ENCODE results near the gene LRRC73.

LRRC73 gene

DNA sequence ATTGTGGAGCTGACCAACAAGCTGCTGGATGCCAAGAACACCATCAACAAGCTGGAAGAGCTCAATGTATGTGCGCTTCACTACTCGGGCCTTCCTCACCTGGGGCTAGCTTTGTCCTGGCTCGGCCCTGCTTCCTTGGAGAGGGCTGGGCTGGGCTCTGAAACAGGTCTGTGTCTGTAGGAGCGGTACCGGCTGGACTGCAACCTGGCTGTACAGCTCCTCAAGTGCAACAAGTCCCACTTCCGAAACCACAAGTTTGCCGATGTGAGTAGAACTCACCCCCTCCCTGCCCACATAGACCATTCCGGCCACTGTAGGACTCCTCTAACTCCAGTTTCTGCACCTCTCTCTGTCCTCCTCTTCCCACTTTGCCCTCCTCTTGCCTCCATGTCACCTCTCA lies 6.7 kb downstream of the LRRC73 start:
- Histone ChIP-seq H3K4ac (ENCODE audit: low read depth in 1 of 2, low read length in 2 of 2) (no peak overlapping the region), H3K4me3 (ENCODE audit: insufficient read depth in 1 of 2, low read depth in 1 of 2, low read length in 2 of 2) (no peak overlapping the region), H2BK120ac (ENCODE audit: low read depth, low read length) (no peak overlapping the region), H3K14ac (ENCODE audit: low read length in 2 of 2) (no peak overlapping the region), H3K27ac (ENCODE audit: low read length, poor library complexity, severe bottlenecking) (no peak overlapping the region), H3K4me2 (ENCODE audit: low read length, poor library complexity, severe bottlenecking) (no peak overlapping the region), H3K9ac (ENCODE audit: low read length) (no peak overlapping the region), H3K36me3 (ENCODE audit: control insufficient read depth in 1 of 2, insufficient read depth in 2 of 2, low read depth in 1 of 2, low read length in 2 of 2) (peaks cover 70 to 72% of the 10 kb centered on the region in 2 experiments), H4K91ac (ENCODE audit: low read length) (no peak overlapping the region), H2AK5ac (ENCODE audit: low read length, severe bottlenecking) (no peak overlapping the region), H2BK15ac (ENCODE audit: low read depth, poor library complexity, severe bottlenecking) (no peak overlapping the region), H3K4me1 (ENCODE audit: control insufficient read depth, insufficient read depth, low read depth, low read length) (peaks cover 2% of the 10 kb centered on the region), H3K23ac (ENCODE audit: low read length in 2 of 2) (no peak overlapping the region), H3K18ac (ENCODE audit: low read depth in 1 of 2, low read length in 2 of 2) (no peak overlapping the region), H3K9me3 (ENCODE audit: control insufficient read depth, low read length) (no peaks in the 10 kb centered on the region), H4K8ac (ENCODE audit: low read length) (no peak overlapping the region), H2BK12ac (ENCODE audit: low read length in 2 of 2) (no peak overlapping the region), H2BK5ac (ENCODE audit: low read depth, low read length, poor library complexity, severe bottlenecking) (no peak overlapping the region), H2AFZ (ENCODE audit: low read depth, low read length) (no peak overlapping the region), H3K79me1 (replicated peaks; ENCODE audit: low read length, poor library complexity, severe bottlenecking) (peaks cover 9% of the 10 kb centered on the region), H3K27me3 (ENCODE audit: control insufficient read depth in 1 of 2, insufficient read depth in 1 of 2, low read length in 2 of 2) (peaks cover 0 to 11% of the 10 kb centered on the region in 2 experiments)
- DNase-seq, result no peak
- 95% methylated on average over 8 of the region's 8 CpGs for WGBS

DNA sequence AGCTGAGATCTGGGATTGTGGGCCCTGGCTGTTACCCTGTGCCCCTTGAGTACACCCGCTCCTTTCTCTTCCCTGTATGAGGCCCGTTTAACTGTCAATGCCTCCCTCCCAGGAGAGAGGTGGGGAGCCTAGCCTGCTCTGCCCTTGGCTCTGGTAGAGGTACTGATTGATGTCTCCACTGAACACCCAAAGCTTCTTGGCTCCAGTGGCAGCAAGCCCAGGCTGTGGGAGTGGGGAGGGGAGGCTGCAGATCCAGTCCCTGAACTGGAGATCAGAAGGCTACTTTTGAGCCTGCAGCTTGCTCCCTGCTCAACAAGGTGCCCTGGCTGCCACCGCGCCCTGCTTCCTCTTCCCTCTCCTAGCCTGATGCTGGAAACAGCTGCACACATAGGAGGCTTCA lies 7.5 kb downstream of the LRRC73 start:
- H4K91ac ChIP-seq (ENCODE audit: low read length), result no peak overlapping the region
- H2BK120ac ChIP-seq (ENCODE audit: low read depth, low read length), result no peak overlapping the region
- no peak overlapping the region for H3K27ac ChIP-seq (ENCODE audit: low read length, poor library complexity, severe bottlenecking)
- no peak overlapping the region for H2BK15ac ChIP-seq (ENCODE audit: low read depth, poor library complexity, severe bottlenecking)
- no peak for DNase-seq
- no peak overlapping the region for H2AFZ ChIP-seq (ENCODE audit: low read depth, low read length)
- peaks cover 0 to 3% of the 10 kb centered on the region in 2 experiments for H3K27me3 ChIP-seq (ENCODE audit: control insufficient read depth in 1 of 2, insufficient read depth in 1 of 2, low read length in 2 of 2)
- H3K79me1 ChIP-seq (replicated peaks; ENCODE audit: low read length, poor library complexity, severe bottlenecking), result peaks cover 11% of the 10 kb centered on the region
- H3K9ac ChIP-seq (ENCODE audit: low read length), result no peak overlapping the region
- peaks cover 76 to 80% of the 10 kb centered on the region in 2 experiments for H3K36me3 ChIP-seq (ENCODE audit: control insufficient read depth in 1 of 2, insufficient read depth in 2 of 2, low read depth in 1 of 2, low read length in 2 of 2)
- H3K4me3 ChIP-seq (ENCODE audit: insufficient read depth in 1 of 2, low read depth in 1 of 2, low read length in 2 of 2), result no peak overlapping the region
- no peaks in the 10 kb centered on the region for H3K9me3 ChIP-seq (ENCODE audit: control insufficient read depth, low read length)
- no peak overlapping the region for H3K14ac ChIP-seq (ENCODE audit: low read length in 2 of 2)
- H3K4me2 ChIP-seq (ENCODE audit: low read length, poor library complexity, severe bottlenecking), result no peak overlapping the region
- 100% methylated on average over 3 of the region's 4 CpGs for WGBS
- H3K4ac ChIP-seq (ENCODE audit: low read depth in 1 of 2, low read length in 2 of 2), result no peak overlapping the region
- no peak overlapping the region for H4K8ac ChIP-seq (ENCODE audit: low read length)
- no peak overlapping the region for H2AK5ac ChIP-seq (ENCODE audit: low read length, severe bottlenecking)
- H3K23ac ChIP-seq (ENCODE audit: low read length in 2 of 2), result no peak overlapping the region
- H2BK12ac ChIP-seq (ENCODE audit: low read length in 2 of 2), result no peak overlapping the region
- peaks cover 5% of the 10 kb centered on the region for H3K4me1 ChIP-seq (ENCODE audit: control insufficient read depth, insufficient read depth, low read depth, low read length)
- H2BK5ac ChIP-seq (ENCODE audit: low read depth, low read length, poor library complexity, severe bottlenecking), result no peak overlapping the region
- no peak overlapping the region for H3K18ac ChIP-seq (ENCODE audit: low read depth in 1 of 2, low read length in 2 of 2)

DNA sequence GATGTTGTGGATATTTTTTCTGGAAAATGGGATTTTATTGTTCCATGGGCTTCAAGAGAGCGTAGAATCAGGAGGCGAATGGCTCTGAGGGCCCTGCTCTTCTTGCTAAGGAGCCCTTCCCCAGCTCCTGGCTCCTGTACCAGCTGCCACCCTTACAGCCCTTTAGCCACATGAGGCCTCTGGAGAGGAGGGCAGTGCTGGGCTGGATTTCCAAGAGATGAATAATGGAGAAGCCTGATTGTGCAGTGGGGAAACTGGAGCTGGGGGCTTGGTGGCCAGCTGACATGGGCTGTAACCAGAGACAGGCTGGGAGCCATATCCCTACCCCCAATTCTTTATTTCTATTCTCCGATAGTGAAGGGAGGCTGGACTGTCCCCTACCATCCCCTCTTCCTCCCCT lies 9.2 kb downstream of the LRRC73 start:
- H3K4me1 ChIP-seq (ENCODE audit: control insufficient read depth, insufficient read depth, low read depth, low read length), result peaks cover 16% of the 10 kb centered on the region
- H2AFZ ChIP-seq (ENCODE audit: low read depth, low read length), result no peak overlapping the region
- no peak overlapping the region for H2AK5ac ChIP-seq (ENCODE audit: low read length, severe bottlenecking)
- H3K9ac ChIP-seq (ENCODE audit: low read length), result no peak overlapping the region
- no peak overlapping the region for H3K27ac ChIP-seq (ENCODE audit: low read length, poor library complexity, severe bottlenecking)
- H2BK12ac ChIP-seq (ENCODE audit: low read length in 2 of 2), result no peak overlapping the region
- WGBS, result 100% methylated on average over 1 of the region's 3 CpGs
- H3K23ac ChIP-seq (ENCODE audit: low read length in 2 of 2), result no peak overlapping the region
- H2BK120ac ChIP-seq (ENCODE audit: low read depth, low read length), result no peak overlapping the region
- H4K91ac ChIP-seq (ENCODE audit: low read length), result no peak overlapping the region
- no peak overlapping the region for H3K4me3 ChIP-seq (ENCODE audit: insufficient read depth in 1 of 2, low read depth in 1 of 2, low read length in 2 of 2)
- no peak overlapping the region for H3K14ac ChIP-seq (ENCODE audit: low read length in 2 of 2)
- no peak overlapping the region for H2BK15ac ChIP-seq (ENCODE audit: low read depth, poor library complexity, severe bottlenecking)
- H3K4me2 ChIP-seq (ENCODE audit: low read length, poor library complexity, severe bottlenecking), result no peak overlapping the region
- H3K18ac ChIP-seq (ENCODE audit: low read depth in 1 of 2, low read length in 2 of 2), result no peak overlapping the region
- no peak overlapping the region for H4K8ac ChIP-seq (ENCODE audit: low read length)
- H3K79me1 ChIP-seq (replicated peaks; ENCODE audit: low read length, poor library complexity, severe bottlenecking), result peaks cover 19% of the 10 kb centered on the region
- H3K27me3 ChIP-seq (ENCODE audit: control insufficient read depth in 1 of 2, insufficient read depth in 1 of 2, low read length in 2 of 2), result no peaks in the 10 kb centered on the region
- H3K9me3 ChIP-seq (ENCODE audit: control insufficient read depth, low read length), result no peaks in the 10 kb centered on the region
- DNase-seq, result no peak
- H3K4ac ChIP-seq (ENCODE audit: low read depth in 1 of 2, low read length in 2 of 2), result no peak overlapping the region
- H3K36me3 ChIP-seq (ENCODE audit: control insufficient read depth in 1 of 2, insufficient read depth in 2 of 2, low read depth in 1 of 2, low read length in 2 of 2), result peaks cover 77 to 81% of the 10 kb centered on the region in 2 experiments
- H2BK5ac ChIP-seq (ENCODE audit: low read depth, low read length, poor library complexity, severe bottlenecking), result no peak overlapping the region

GRCh38 chr6:43499028-43499815 lies 10.9 kb downstream of the LRRC73 start:
- Histone ChIP-seq H3K9ac (ENCODE audit: low read length) (no peak overlapping the region), H3K23ac (ENCODE audit: low read length in 2 of 2) (no peak overlapping the region), H2AK5ac (ENCODE audit: low read length, severe bottlenecking) (no peak overlapping the region), H2BK120ac (ENCODE audit: low read depth, low read length) (no peak overlapping the region), H4K8ac (ENCODE audit: low read length) (no peak overlapping the region), H3K4ac (ENCODE audit: low read depth in 1 of 2, low read length in 2 of 2) (no peak overlapping the region), H3K27me3 (ENCODE audit: control insufficient read depth in 1 of 2, insufficient read depth in 1 of 2, low read length in 2 of 2) (no peaks in the 10 kb centered on the region), H3K36me3 (ENCODE audit: control insufficient read depth in 1 of 2, insufficient read depth in 2 of 2, low read depth in 1 of 2, low read length in 2 of 2) (peaks cover 65 to 66% of the 10 kb centered on the region in 2 experiments), H3K14ac (ENCODE audit: low read length in 2 of 2) (no peak overlapping the region), H2BK15ac (ENCODE audit: low read depth, poor library complexity, severe bottlenecking) (no peak overlapping the region), H2BK5ac (ENCODE audit: low read depth, low read length, poor library complexity, severe bottlenecking) (no peak overlapping the region), H2AFZ (ENCODE audit: low read depth, low read length) (no peak overlapping the region), H3K4me1 (ENCODE audit: control insufficient read depth, insufficient read depth, low read depth, low read length) (peaks cover 28% of the 10 kb centered on the region), H3K27ac (ENCODE audit: low read length, poor library complexity, severe bottlenecking) (no peak overlapping the region), H3K79me1 (replicated peaks; ENCODE audit: low read length, poor library complexity, severe bottlenecking) (peaks cover 26% of the 10 kb centered on the region), H3K4me3 (ENCODE audit: insufficient read depth in 1 of 2, low read depth in 1 of 2, low read length in 2 of 2) (no peak overlapping the region), H2BK12ac (ENCODE audit: low read length in 2 of 2) (no peak overlapping the region), H3K4me2 (ENCODE audit: low read length, poor library complexity, severe bottlenecking) (no peak overlapping the region), H4K91ac (ENCODE audit: low read length) (no peak overlapping the region), H3K18ac (ENCODE audit: low read depth in 1 of 2, low read length in 2 of 2) (no peak overlapping the region), H3K9me3 (ENCODE audit: control insufficient read depth, low read length) (no peaks in the 10 kb centered on the region)
- no peak for DNase-seq
- WGBS, result 96% methylated on average over 12 of the region's 12 CpGs
